Suprapubic skin (tissue), 3 donors: ENCODE measurements around the gene CLDN12.

Source experiments
- EP300 ChIP-seq: sonication (generic); formaldehyde crosslinking; IDR thresholded peaks from one replicate; pipeline ENCODE4 v1.6.1; 2017; ENCODE audit warnings: antibody characterized with exemption
- POLR2A ChIP-seq, 2 donors: fragments of 450-650 bp; IDR thresholded peaks; one replicate each; pipeline ENCODE4 v1.6.1; 2017; ENCODE audit warnings: antibody characterized with exemption in 2 of 2, mild to moderate bottlenecking in 2 of 2, moderate library complexity in 2 of 2
- TF ChIP-seq, protein P1 (sequence below), 2 donors: fragments of 200-600 bp in 1 of 2; fragments of 450-650 bp in 1 of 2; sonication (generic) in 1 of 2; IDR thresholded peaks; one replicate each; pipeline ENCODE4 v1.5.1; 2016 to 2019; ENCODE audit warnings: antibody characterized with exemption in 2 of 2, mild to moderate bottlenecking in 1 of 2, moderate library complexity in 1 of 2

DNA sequence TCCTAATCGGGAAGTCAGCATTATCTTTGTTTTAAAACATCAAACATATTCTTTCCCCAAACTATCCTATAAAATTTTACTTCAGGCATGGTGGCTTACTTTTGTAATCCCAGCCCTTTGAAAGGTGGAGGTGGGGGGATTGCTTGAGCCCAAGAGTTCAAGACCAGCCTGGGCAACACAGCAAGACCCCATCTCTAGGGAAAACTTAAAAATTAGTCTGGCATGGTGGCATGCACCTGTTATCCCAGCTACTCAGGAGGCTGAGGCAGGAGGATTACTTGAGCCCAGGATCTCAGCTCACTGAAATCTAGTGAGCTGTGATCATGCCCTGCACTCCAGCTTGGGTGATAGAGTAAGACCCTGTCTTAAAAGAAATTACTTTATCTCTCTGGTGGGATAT, 4.9 kb downstream of the CLDN12 start:
- TF ChIP-seq POLR2A (IDR thresholded peaks at IDR 0.05) = no peak
- TF ChIP-seq, protein P1, sequence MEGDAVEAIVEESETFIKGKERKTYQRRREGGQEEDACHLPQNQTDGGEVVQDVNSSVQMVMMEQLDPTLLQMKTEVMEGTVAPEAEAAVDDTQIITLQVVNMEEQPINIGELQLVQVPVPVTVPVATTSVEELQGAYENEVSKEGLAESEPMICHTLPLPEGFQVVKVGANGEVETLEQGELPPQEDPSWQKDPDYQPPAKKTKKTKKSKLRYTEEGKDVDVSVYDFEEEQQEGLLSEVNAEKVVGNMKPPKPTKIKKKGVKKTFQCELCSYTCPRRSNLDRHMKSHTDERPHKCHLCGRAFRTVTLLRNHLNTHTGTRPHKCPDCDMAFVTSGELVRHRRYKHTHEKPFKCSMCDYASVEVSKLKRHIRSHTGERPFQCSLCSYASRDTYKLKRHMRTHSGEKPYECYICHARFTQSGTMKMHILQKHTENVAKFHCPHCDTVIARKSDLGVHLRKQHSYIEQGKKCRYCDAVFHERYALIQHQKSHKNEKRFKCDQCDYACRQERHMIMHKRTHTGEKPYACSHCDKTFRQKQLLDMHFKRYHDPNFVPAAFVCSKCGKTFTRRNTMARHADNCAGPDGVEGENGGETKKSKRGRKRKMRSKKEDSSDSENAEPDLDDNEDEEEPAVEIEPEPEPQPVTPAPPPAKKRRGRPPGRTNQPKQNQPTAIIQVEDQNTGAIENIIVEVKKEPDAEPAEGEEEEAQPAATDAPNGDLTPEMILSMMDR (IDR thresholded peaks at IDR 0.05) = no peak
- TF ChIP-seq EP300 = no peak
